ENCODE data around the gene EXOG.

EXOG gene

DNA sequence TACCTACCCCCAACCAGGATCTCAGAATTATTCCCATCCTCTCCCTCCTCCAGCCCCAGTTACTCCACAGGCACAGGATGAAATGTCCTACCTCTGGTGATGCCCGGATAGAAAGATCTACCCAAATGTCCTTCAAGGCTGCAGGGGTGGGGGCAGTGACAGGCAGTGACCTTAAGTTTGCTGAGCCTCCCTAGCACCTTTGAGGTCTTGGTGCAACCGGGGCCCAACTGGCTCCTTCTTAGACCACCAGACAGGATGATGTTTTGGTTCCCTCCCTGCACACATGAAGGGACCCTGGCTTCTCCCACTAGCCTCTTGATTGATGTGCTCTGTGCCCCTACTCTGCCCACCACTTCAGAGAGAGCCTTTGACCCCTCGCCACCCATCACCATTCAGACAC lies 36.4 kb downstream of the EXOG start:
- TF ChIP-seq CTCF (IDR thresholded peaks at IDR 0.05; ENCODE audit: low read depth, low read length), result no peak
- H3K4me3 ChIP-seq (ENCODE audit: low read depth, low read length), result no peak overlapping the region
- in situ Hi-C loops (cut with HindIII; ENCODE audit: low sequenced_read_pairs), result no loop called here
- no peak for DNase-seq (ENCODE audit: low read depth, low spot score)

GRCh38 chr3:38533285-38533976 lies 37.3 kb downstream of the EXOG start:
- in situ Hi-C loops (cut with HindIII; ENCODE audit: low sequenced_read_pairs), result no loop called here
- no peak overlapping the region for H3K4me3 ChIP-seq (ENCODE audit: low read depth, low read length)
- no peak for DNase-seq (ENCODE audit: low read depth, low spot score)
- TF ChIP-seq CTCF (IDR thresholded peaks at IDR 0.05; ENCODE audit: low read depth, low read length), result no peak

- in situ Hi-C loops (cut with HindIII; ENCODE audit: low sequenced_read_pairs), result no loop called here
- DNase-seq (ENCODE audit: low read depth, low spot score), result no peak
- no peak for TF ChIP-seq CTCF (IDR thresholded peaks at IDR 0.05; ENCODE audit: low read depth, low read length)
- H3K4me3 ChIP-seq (ENCODE audit: low read depth, low read length), result no peak overlapping the region
Observed at GRCh38 chr3:38534180-38534579, 38.0 kb downstream of the EXOG start.

DNA sequence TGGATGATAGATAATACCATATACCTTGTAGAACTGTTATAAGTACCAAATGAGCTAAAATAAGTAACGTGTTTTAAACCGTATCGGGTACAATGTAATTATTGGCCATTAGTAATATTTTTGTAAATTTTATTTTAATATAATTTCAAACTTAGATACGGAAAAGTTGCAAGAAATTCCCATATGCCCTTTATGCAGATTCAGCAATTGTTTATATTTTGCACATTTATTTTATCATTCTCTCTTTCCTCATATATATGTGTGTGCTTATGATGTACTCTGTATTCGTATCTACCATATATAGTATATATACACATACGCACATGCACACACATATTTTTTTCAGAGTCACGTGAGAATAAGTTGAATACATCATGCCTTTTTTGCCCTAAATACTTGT lies 38.5 kb downstream of the EXOG start:
- DNase-seq (ENCODE audit: low read depth, low spot score), result no peak
- H3K4me3 ChIP-seq (ENCODE audit: low read depth, low read length), result no peak overlapping the region
- in situ Hi-C loops (cut with HindIII; ENCODE audit: low sequenced_read_pairs), result no loop called here
- TF ChIP-seq CTCF (IDR thresholded peaks at IDR 0.05; ENCODE audit: low read depth, low read length), result no peak

DNA sequence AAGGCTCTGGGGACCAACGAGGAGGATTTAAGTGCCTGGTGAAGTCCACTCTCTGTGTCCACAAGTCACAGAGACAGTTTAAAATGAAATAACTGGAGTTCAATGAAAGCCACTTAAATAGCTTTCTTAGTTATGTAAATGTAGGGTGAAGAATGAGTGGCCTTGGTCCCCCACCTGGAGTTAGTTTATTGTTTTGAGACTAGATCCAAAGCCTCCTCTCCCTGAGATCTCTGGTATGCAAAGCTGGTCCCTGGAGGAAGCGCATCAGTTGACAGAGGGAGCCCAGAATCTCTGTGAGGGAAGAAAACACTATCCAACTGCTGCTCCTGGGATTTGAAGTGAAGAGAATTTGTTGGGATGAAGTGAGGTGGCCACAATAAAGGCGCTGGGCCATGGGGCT lies 40.5 kb downstream of the EXOG start:
- TF ChIP-seq CTCF (IDR thresholded peaks at IDR 0.05; ENCODE audit: low read depth, low read length), result no peak
- DNase-seq (ENCODE audit: low read depth, low spot score), result no peak
- no peak overlapping the region for H3K4me3 ChIP-seq (ENCODE audit: low read depth, low read length)
- in situ Hi-C loops (cut with HindIII; ENCODE audit: low sequenced_read_pairs), result no loop called here

- no peak overlapping the region for H3K4me3 ChIP-seq (ENCODE audit: low read depth, low read length)
- TF ChIP-seq CTCF (IDR thresholded peaks at IDR 0.05; ENCODE audit: low read depth, low read length), result no peak
- in situ Hi-C loops (cut with HindIII; ENCODE audit: low sequenced_read_pairs), result no loop called here
- no peak for DNase-seq (ENCODE audit: low read depth, low spot score)
Observed at GRCh38 chr3:38538773-38539353, 42.7 kb downstream of the EXOG start.
